A549 treated with CpdA at 1 μM for 4 hours (cell line): ENCODE data around the gene NBPF12. TPM values are rescaled to one million over a fixed set of nuclear protein-coding genes. Genes with fewer than 3 reads are reported as not detected.

Experiments used
- total RNA-seq: library from RNA; stranded (reverse); fragments of 200-300 nt; extraction: Qiagen RNA extraction; gene quantifications from 5 replicates; pipeline ENCODE4 v1.2.3, GENCODE V29; 2022; ENCODE audit warnings: low read depth

The NBPF12 gene
- total RNA-seq: 5.3 to 7.4 TPM (median 6.0 TPM) in 5 replicates

GRCh38 chr1:146938242-146938902 lies at the start of gene NBPF12:
TSS of gene NBPF12 (plus strand) at chr1:146938324. CDS start at chr1:146960144, 21,820 bp downstream.

Other genes with a start within 250 kb of the NBPF12 start
- gene PRKAB2, start 234.1 kb downstream of the NBPF12 start, total RNA-seq: 9.9 to 13.1 TPM (median 11.4 TPM) in 5 replicates